H9 (cell line): Measurements from ENCODE around the gene TRMT2A. TPM values are rescaled to one million over a fixed set of nuclear protein-coding genes. Genes with fewer than 3 reads are reported as not detected.
A peak's percentile ranks its signal among the peaks of the same experiment; 100 is the strongest.

Experiments
- DNase-seq: peaks from one replicate; pipeline ENCODE4 v3.0.0-alpha.2; 2017
- H2AFZ ChIP-seq: one replicate; pipeline ENCODE4 v1.6.1; 2013; ENCODE audit warnings: mild to moderate bottlenecking, low read length, control low read depth, moderate library complexity
- H2AK5ac ChIP-seq: 2 replicates; pipeline ENCODE4 v1.6.1; 2013; ENCODE audit warnings: low read length, control low read depth, mixed read lengths; ENCODE audit not compliant: insufficient read length
- H2BK120ac ChIP-seq: one replicate; pipeline ENCODE4 v1.6.1; 2013; ENCODE audit warnings: low read depth, mild to moderate bottlenecking, low read length, control low read depth, inconsistent platforms; ENCODE audit not compliant: poor library complexity, severe bottlenecking
- H2BK12ac ChIP-seq: 2 replicates; pipeline ENCODE4 v1.6.1; 2013; ENCODE audit warnings: low read length, control low read depth, mixed read lengths, low read depth; ENCODE audit not compliant: insufficient read length
- H2BK15ac ChIP-seq: 2 replicates; pipeline ENCODE4 v1.6.1; 2013; ENCODE audit warnings: low read depth, low read length, control low read depth
- H2BK20ac ChIP-seq: one replicate; pipeline ENCODE4 v1.6.1; 2013; ENCODE audit warnings: low read depth, mild to moderate bottlenecking, low read length, control low read depth, inconsistent platforms; ENCODE audit not compliant: poor library complexity, severe bottlenecking
- H2BK5ac ChIP-seq: 2 replicates; pipeline ENCODE4 v1.6.1; 2013; ENCODE audit warnings: low read length, control low read depth, mixed read lengths; ENCODE audit not compliant: insufficient read length
- H3K14ac ChIP-seq: 2 replicates; pipeline ENCODE4 v1.6.1; 2013; ENCODE audit warnings: low read length, control low read depth; ENCODE audit not compliant: insufficient read depth
- H3K18ac ChIP-seq: 2 replicates; pipeline ENCODE4 v1.6.1; 2013; ENCODE audit warnings: low read depth, mild to moderate bottlenecking, mixed read lengths, low read length, control low read depth; ENCODE audit not compliant: insufficient read length
- H3K23ac ChIP-seq: 2 replicates; pipeline ENCODE4 v1.6.1; 2013; ENCODE audit warnings: low read length, control low read depth, mixed read lengths, low read depth; ENCODE audit not compliant: insufficient read length
- H3K23me2 ChIP-seq: 2 replicates; pipeline ENCODE4 v1.6.1; 2013; ENCODE audit warnings: low read depth, mild to moderate bottlenecking, mixed read lengths, low read length, control low read depth; ENCODE audit not compliant: insufficient read length, poor library complexity, severe bottlenecking
- H3K27ac ChIP-seq: 2 replicates; pipeline ENCODE4 v1.5.1; 2013; ENCODE audit warnings: low read length, control low read depth, mixed read lengths, low read depth; ENCODE audit not compliant: insufficient read length
- H3K27me3 ChIP-seq: 2 replicates; pipeline ENCODE4 v1.6.1; 2013; ENCODE audit warnings: low read length, control low read depth, inconsistent platforms; ENCODE audit not compliant: insufficient read depth
- H3K4ac ChIP-seq: 2 replicates; pipeline ENCODE4 v1.6.1; 2013; ENCODE audit warnings: low read depth, mild to moderate bottlenecking, control low read depth, inconsistent platforms, low read length, moderate library complexity
- H3K4me1 ChIP-seq: 2 replicates; pipeline ENCODE4 v1.6.1; 2013; ENCODE audit warnings: low read length, control low read depth, inconsistent platforms; ENCODE audit not compliant: insufficient read depth
- H3K4me2 ChIP-seq: 2 replicates; pipeline ENCODE4 v1.6.1; 2013; ENCODE audit warnings: low read length, control low read depth, mixed read lengths; ENCODE audit not compliant: insufficient read length, insufficient read depth
- H3K56ac ChIP-seq: 2 replicates; pipeline ENCODE4 v1.6.1; 2013; ENCODE audit warnings: low read depth, mild to moderate bottlenecking, mixed read lengths, low read length, control low read depth; ENCODE audit not compliant: insufficient read length
- H3K79me1 ChIP-seq: 2 replicates; pipeline ENCODE4 v1.6.1; 2013; ENCODE audit warnings: low read depth, mild to moderate bottlenecking, moderate library complexity, low read length, control low read depth, inconsistent platforms; ENCODE audit not compliant: insufficient read depth, poor library complexity, severe bottlenecking
- H3K79me2 ChIP-seq: 2 replicates; pipeline ENCODE4 v1.6.1; 2013; ENCODE audit warnings: low read length, control low read depth, inconsistent platforms; ENCODE audit not compliant: insufficient read depth
- H3K9ac ChIP-seq: 2 replicates; pipeline ENCODE4 v1.6.1; 2013; ENCODE audit warnings: low read length, control low read depth, mixed read lengths; ENCODE audit not compliant: insufficient read length; ENCODE audit errors: extremely low read depth
- H3K9me3 ChIP-seq: one replicate; pipeline ENCODE4 v1.6.1; 2013; ENCODE audit warnings: low read depth, low read length, inconsistent platforms; ENCODE audit not compliant: control insufficient read depth
- H3T11ph ChIP-seq: one replicate; pipeline ENCODE4 v1.6.1; 2013; ENCODE audit warnings: mild to moderate bottlenecking, low read length, control low read depth, inconsistent platforms
- H4K20me1 ChIP-seq: one replicate; pipeline ENCODE4 v1.6.1; 2013; ENCODE audit not compliant: control insufficient read depth, insufficient read length, insufficient read depth
- H4K5ac ChIP-seq: 2 replicates; pipeline ENCODE4 v1.6.1; 2013; ENCODE audit warnings: low read depth, mild to moderate bottlenecking, mixed read lengths, low read length, control low read depth; ENCODE audit not compliant: insufficient read length
- H4K8ac ChIP-seq: replicated peaks from 2 replicates; pipeline ENCODE4 v1.6.1; 2013; ENCODE audit warnings: low read length, control low read depth, mixed read lengths, low read depth; ENCODE audit not compliant: insufficient read length
- H4K91ac ChIP-seq: 2 replicates; pipeline ENCODE4 v1.6.1; 2013; ENCODE audit warnings: low read depth, mild to moderate bottlenecking, moderate library complexity, mixed read lengths, low read length, control low read depth; ENCODE audit not compliant: insufficient read length
- H3K27ac Mint-ChIP-seq, 3 experiments: 2 replicates in 2 of 3; 3 replicates in 1 of 3; pipeline ENCODE4 v1.8.0; 2020 to 2021; ENCODE audit warnings: mixed read lengths in 3 of 3, mild to moderate bottlenecking in 1 of 3, moderate library complexity in 1 of 3
- H3K27me3 Mint-ChIP-seq: 2 replicates; pipeline ENCODE4 v1.8.0; 2021; ENCODE audit warnings: low read depth, mild to moderate bottlenecking, moderate library complexity, mixed read lengths
- H3K36me3 Mint-ChIP-seq, 3 experiments: 2 replicates in 2 of 3; 3 replicates in 1 of 3; pipeline ENCODE4 v1.8.0; 2020 to 2021; ENCODE audit warnings: low read depth in 3 of 3, mixed read lengths in 3 of 3; ENCODE audit not compliant: insufficient read depth in 1 of 3
- H3K4me1 Mint-ChIP-seq, 2 experiments: 2 replicates each; pipeline ENCODE4 v1.8.0; 2020; ENCODE audit warnings: mixed read lengths in 2 of 2
- H3K4me3 Mint-ChIP-seq, 2 experiments: 2 replicates in 1 of 2; 3 replicates in 1 of 2; pipeline ENCODE4 v1.8.0; 2020 to 2021; ENCODE audit warnings: mild to moderate bottlenecking in 2 of 2, mixed read lengths in 2 of 2, moderate library complexity in 1 of 2
- H3K9me3 Mint-ChIP-seq, 2 experiments: 2 replicates in 1 of 2; 3 replicates in 1 of 2; pipeline ENCODE4 v1.8.0; 2020; ENCODE audit warnings: mild to moderate bottlenecking in 2 of 2, mixed read lengths in 2 of 2, moderate library complexity in 1 of 2
- WGBS: extraction: QIAGEN DNeasy Blood & Tissue Kit; methylation state at CpG from one replicate; pipeline ENCODE4 v1.1.7; 2013; ENCODE audit warnings: missing lambda C conversion rate, low lambda C conversion rate, mixed read lengths; ENCODE audit not compliant: insufficient read length; ENCODE audit errors: extremely low coverage; 5-methylcytosine and 5-hydroxymethylcytosine counted together
- total RNA-seq: library from RNA; stranded (reverse); gene quantifications from 2 replicates; pipeline ENCODE4 v1.2.1, GENCODE V29; 2021
- TF ChIP-seq, protein P1 (sequence below): fragments of 200-600 bp; sonication (generic); conservative IDR thresholded peaks from 3 replicates; pipeline ENCODE4 v1.8.0; 2021; ENCODE audit warnings: antibody characterized with exemption, mild to moderate bottlenecking

Gene TRMT2A
- total RNA-seq, 1 experiment from 2014 or later = 58.2 TPM

DNA sequence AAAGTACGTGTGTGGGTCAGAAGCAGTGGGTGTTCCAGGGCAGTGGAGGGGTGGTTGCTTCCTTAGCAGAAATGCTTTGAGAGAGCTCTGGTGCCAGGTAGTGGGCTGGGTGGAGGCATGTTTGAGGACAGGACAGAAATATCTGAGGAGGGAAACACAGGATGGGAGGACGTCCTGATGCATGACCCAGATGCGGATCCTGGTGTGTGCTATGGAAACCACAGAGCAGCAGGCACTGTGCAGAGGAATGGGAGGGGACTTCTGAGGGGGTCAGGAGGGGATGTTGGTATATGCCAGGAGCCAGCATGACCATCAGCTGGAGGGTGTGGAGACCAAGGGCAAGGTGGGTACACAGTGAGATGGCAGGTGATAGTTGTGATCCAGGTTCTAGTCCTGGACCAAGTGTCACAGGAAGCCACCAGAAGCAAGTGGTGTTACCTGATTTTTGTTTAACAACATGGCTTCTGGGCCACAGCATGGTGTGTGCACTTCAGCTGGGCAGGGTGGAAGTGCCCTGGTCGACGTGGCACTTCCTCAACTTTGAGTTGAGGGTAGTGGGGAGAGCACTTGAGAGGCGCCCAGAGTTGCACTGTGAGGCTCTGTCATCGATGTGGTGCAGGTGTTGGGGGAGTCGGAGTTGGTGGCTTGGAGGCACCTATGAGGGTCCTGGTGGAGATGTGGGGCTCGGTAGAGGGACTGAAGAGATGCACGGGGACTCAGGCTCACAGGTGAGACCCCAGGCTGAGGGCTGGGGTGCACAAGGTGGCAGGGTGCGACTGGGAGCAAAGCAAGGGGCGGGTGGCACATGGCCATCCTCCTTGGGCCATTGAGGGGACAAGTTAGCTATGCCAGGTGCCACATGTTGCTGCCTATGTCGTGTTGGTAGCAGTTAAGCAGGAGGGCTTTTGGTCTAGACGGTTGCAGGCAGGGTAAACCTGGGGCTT lies 29.4 kb downstream of the TRMT2A start:
- Mint-ChIP-seq H3K4me1 (peaks cover 26 to 27% of the 10 kb centered on the region in 2 experiments), H3K36me3 (peaks cover 63 to 83% (median 80%) of the 10 kb centered on the region in 3 experiments; a peak in 6 of 7 replicates), H3K9me3 (no peaks in the 10 kb centered on the region), H3K4me3 (peak overlapping the region in 1 of 2 experiments; percentile 16; a peak in 1 of 5 replicates), H3K27ac (no peak overlapping the region; a peak in 2 of 7 replicates), H3K27me3 (no peaks in the 10 kb centered on the region)
- H4K20me1 ChIP-seq = peaks cover 6% of the 10 kb centered on the region
- no peak overlapping the region for H3T11ph ChIP-seq
- no peaks in the 10 kb centered on the region for H3K27me3 ChIP-seq
- no peak overlapping the region for H2BK5ac ChIP-seq
- H2AK5ac ChIP-seq = no peak overlapping the region
- no peak overlapping the region for H3K23ac ChIP-seq
- no peak overlapping the region for H2BK15ac ChIP-seq
- H3K4me2 ChIP-seq = no peak overlapping the region
- no peak overlapping the region for H3K18ac ChIP-seq
- H3K79me2 ChIP-seq = peaks cover 20% of the 10 kb centered on the region; the same call in 1 of the 2 replicates
- DNase-seq = no peak
- H3K56ac ChIP-seq = no peak overlapping the region
- no peak overlapping the region for H2BK12ac ChIP-seq
- no peak overlapping the region for H2AFZ ChIP-seq
- no peak overlapping the region for H3K4ac ChIP-seq
- H3K79me1 ChIP-seq = peaks cover 14% of the 10 kb centered on the region
- no peaks in the 10 kb centered on the region for H3K23me2 ChIP-seq
- H3K4me1 ChIP-seq = peaks cover 2% of the 10 kb centered on the region; the same call in 1 of the 2 replicates
- H3K14ac ChIP-seq = no peak overlapping the region
- TF ChIP-seq, protein P1, sequence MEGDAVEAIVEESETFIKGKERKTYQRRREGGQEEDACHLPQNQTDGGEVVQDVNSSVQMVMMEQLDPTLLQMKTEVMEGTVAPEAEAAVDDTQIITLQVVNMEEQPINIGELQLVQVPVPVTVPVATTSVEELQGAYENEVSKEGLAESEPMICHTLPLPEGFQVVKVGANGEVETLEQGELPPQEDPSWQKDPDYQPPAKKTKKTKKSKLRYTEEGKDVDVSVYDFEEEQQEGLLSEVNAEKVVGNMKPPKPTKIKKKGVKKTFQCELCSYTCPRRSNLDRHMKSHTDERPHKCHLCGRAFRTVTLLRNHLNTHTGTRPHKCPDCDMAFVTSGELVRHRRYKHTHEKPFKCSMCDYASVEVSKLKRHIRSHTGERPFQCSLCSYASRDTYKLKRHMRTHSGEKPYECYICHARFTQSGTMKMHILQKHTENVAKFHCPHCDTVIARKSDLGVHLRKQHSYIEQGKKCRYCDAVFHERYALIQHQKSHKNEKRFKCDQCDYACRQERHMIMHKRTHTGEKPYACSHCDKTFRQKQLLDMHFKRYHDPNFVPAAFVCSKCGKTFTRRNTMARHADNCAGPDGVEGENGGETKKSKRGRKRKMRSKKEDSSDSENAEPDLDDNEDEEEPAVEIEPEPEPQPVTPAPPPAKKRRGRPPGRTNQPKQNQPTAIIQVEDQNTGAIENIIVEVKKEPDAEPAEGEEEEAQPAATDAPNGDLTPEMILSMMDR = no peak
- H4K91ac ChIP-seq = no peak overlapping the region
- no peaks in the 10 kb centered on the region for H3K9me3 ChIP-seq
- H4K5ac ChIP-seq = no peak overlapping the region
- H3K9ac ChIP-seq = no peak overlapping the region
- WGBS = no CpG with 5 or more reads among the region's 14 CpGs
- no peak overlapping the region for H3K27ac ChIP-seq
- H4K8ac ChIP-seq = no peak overlapping the region
- H2BK120ac ChIP-seq = no peak overlapping the region
- no peak overlapping the region for H2BK20ac ChIP-seq
